ENCODE data around the gene TAMALIN. TPM values are rescaled to one million over a fixed set of nuclear protein-coding genes. Genes with fewer than 3 reads are reported as not detected.
A peak's percentile ranks its signal among the peaks of the same experiment; 100 is the strongest.

Gene TAMALIN
- total RNA-seq, 2 donors from 2014 or later: 5.0 to 15.2 TPM

GRCh38 chr12:52038447-52038846 is 31.7 kb downstream of the TAMALIN start:
- Histone ChIP-seq H3K27ac (no peak overlapping the region), H3K36me3 (no peaks in the 10 kb centered on the region), H3K4me3 (no peak overlapping the region), H3K27me3 (no peaks in the 10 kb centered on the region), H3K4me1 (peaks cover 3% of the 10 kb centered on the region), H3K9me3 (no peaks in the 10 kb centered on the region), H3K9ac (ENCODE audit: low read depth in 2 of 2, low read length in 2 of 2) (peak overlapping the region in 1 of 2 donors; percentile 32)
- no peak for TF ChIP-seq CTCF (IDR thresholded peaks at IDR 0.05)
- intact Hi-C loops (cut with DNase I): no loop called here
- no peak for DNase-seq

- Histone ChIP-seq H3K27me3 (no peaks in the 10 kb centered on the region), H3K4me1 (peaks cover 7% of the 10 kb centered on the region), H3K36me3 (no peaks in the 10 kb centered on the region), H3K9me3 (no peaks in the 10 kb centered on the region), H3K9ac (ENCODE audit: low read depth in 2 of 2, low read length in 2 of 2) (no peak overlapping the region), H3K4me3 (no peak overlapping the region), H3K27ac (no peak overlapping the region)
- intact Hi-C loops (cut with DNase I): no loop called here
- no peak for TF ChIP-seq CTCF (IDR thresholded peaks at IDR 0.05)
- no peak for DNase-seq
Observed at GRCh38 chr12:52041035-52041434, 34.3 kb downstream of the TAMALIN start.

- Histone ChIP-seq H3K4me1 (peaks cover 9% of the 10 kb centered on the region), H3K36me3 (no peaks in the 10 kb centered on the region), H3K27ac (no peak overlapping the region), H3K9ac (ENCODE audit: low read depth in 2 of 2, low read length in 2 of 2) (peak overlapping the region in 1 of 2 donors; percentile 20), H3K4me3 (no peak overlapping the region), H3K9me3 (no peaks in the 10 kb centered on the region), H3K27me3 (no peaks in the 10 kb centered on the region)
- no peak for TF ChIP-seq CTCF (IDR thresholded peaks at IDR 0.05)
- DNase-seq: no peak
- intact Hi-C loops (cut with DNase I): no loop called here
Observed at GRCh38 chr12:52041695-52042123, 35.0 kb downstream of the TAMALIN start.

GRCh38 chr12:52042706-52043385 is 36.1 kb downstream of the TAMALIN start:
- H3K27ac ChIP-seq: no peak overlapping the region
- DNase-seq: no peak
- H3K27me3 ChIP-seq: no peaks in the 10 kb centered on the region
- peak overlapping the region in 1 of 2 donors; percentile 40 for H3K9ac ChIP-seq (ENCODE audit: low read depth in 2 of 2, low read length in 2 of 2)
- intact Hi-C loops (cut with DNase I): no loop called here
- no peaks in the 10 kb centered on the region for H3K36me3 ChIP-seq
- TF ChIP-seq CTCF (IDR thresholded peaks at IDR 0.05): no peak
- no peaks in the 10 kb centered on the region for H3K9me3 ChIP-seq
- no peak overlapping the region for H3K4me3 ChIP-seq
- peaks cover 9% of the 10 kb centered on the region for H3K4me1 ChIP-seq

- no peak for DNase-seq
- intact Hi-C loops (cut with DNase I): no loop called here
- TF ChIP-seq CTCF (IDR thresholded peaks at IDR 0.05): no peak
- H3K36me3 ChIP-seq: no peaks in the 10 kb centered on the region
- H3K9ac ChIP-seq (ENCODE audit: low read depth in 2 of 2, low read length in 2 of 2): peak overlapping the region; percentile 1 to 2
- H3K4me1 ChIP-seq: peaks cover 9% of the 10 kb centered on the region
- peak overlapping the region; percentile 53 for H3K27ac ChIP-seq
- no peaks in the 10 kb centered on the region for H3K27me3 ChIP-seq
- no peaks in the 10 kb centered on the region for H3K9me3 ChIP-seq
- H3K4me3 ChIP-seq: no peak overlapping the region
Observed at GRCh38 chr12:52043386-52044212, 36.9 kb downstream of the TAMALIN start.
